ENCODE measurements around the gene NUPR1. TPM values are rescaled to one million over a fixed set of nuclear protein-coding genes. Genes with fewer than 3 reads are reported as not detected.

The NUPR1 gene
- polyA plus RNA-seq, 2 of the 4 experiments (the other 2 are of a cell fraction) = 29.3 to 47.8 TPM

DNA sequence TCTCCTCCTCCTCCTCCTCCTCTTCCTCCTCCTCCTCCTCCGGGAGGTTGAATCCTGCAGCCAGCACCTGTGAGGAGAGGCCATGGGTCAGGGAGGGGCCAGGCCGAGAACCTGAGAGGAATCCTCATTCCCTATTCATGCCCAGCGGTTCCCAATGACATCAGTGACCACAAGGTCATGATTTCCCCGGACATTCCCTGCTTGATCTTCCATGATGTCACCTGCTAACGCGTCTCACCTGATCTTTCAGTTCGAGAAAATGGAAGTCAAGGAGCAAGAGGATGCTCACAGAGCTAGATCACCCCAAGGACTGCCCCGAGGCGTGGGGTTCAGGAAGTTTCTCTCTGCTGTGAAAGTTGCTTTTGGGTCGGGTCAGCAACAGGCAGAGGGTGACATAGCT is 38.9 kb downstream of the NUPR1 start:
- TF ChIP-seq FOXS1 (CRISPR knock-in tag; IDR thresholded peaks at IDR 0.05) (no peak), RARB (CRISPR knock-in tag; IDR thresholded peaks at IDR 0.05) (no peak), JUN (IDR thresholded peaks at IDR 0.05) (no peak), FOSL2 (IDR thresholded peaks at IDR 0.05) (no peak), FOSL2 (CRISPR knock-in tag; IDR thresholded peaks at IDR 0.05) (no peak), EP300 (IDR thresholded peaks at IDR 0.05) (no peak), HDAC2 (IDR thresholded peaks at IDR 0.05) (no peak)
- TF ChIP-seq, protein P1, sequence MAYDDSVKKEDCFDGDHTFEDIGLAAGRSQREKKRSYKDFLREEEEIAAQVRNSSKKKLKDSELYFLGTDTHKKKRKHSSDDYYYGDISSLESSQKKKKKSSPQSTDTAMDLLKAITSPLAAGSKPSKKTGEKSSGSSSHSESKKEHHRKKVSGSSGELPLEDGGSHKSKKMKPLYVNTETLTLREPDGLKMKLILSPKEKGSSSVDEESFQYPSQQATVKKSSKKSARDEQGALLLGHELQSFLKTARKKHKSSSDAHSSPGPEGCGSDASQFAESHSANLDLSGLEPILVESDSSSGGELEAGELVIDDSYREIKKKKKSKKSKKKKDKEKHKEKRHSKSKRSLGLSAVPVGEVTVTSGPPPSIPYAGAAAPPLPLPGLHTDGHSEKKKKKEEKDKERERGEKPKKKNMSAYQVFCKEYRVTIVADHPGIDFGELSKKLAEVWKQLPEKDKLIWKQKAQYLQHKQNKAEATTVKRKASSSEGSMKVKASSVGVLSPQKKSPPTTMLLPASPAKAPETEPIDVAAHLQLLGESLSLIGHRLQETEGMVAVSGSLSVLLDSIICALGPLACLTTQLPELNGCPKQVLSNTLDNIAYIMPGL (CRISPR knock-in tag; IDR thresholded peaks at IDR 0.05; ENCODE audit: borderline replicate concordance) = no peak
- TF ChIP-seq, protein P2, sequence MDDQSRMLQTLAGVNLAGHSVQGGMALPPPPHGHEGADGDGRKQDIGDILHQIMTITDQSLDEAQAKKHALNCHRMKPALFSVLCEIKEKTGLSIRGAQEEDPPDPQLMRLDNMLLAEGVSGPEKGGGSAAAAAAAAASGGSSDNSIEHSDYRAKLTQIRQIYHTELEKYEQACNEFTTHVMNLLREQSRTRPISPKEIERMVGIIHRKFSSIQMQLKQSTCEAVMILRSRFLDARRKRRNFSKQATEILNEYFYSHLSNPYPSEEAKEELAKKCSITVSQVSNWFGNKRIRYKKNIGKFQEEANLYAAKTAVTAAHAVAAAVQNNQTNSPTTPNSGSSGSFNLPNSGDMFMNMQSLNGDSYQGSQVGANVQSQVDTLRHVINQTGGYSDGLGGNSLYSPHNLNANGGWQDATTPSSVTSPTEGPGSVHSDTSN (IDR thresholded peaks at IDR 0.05) = no peak

DNA sequence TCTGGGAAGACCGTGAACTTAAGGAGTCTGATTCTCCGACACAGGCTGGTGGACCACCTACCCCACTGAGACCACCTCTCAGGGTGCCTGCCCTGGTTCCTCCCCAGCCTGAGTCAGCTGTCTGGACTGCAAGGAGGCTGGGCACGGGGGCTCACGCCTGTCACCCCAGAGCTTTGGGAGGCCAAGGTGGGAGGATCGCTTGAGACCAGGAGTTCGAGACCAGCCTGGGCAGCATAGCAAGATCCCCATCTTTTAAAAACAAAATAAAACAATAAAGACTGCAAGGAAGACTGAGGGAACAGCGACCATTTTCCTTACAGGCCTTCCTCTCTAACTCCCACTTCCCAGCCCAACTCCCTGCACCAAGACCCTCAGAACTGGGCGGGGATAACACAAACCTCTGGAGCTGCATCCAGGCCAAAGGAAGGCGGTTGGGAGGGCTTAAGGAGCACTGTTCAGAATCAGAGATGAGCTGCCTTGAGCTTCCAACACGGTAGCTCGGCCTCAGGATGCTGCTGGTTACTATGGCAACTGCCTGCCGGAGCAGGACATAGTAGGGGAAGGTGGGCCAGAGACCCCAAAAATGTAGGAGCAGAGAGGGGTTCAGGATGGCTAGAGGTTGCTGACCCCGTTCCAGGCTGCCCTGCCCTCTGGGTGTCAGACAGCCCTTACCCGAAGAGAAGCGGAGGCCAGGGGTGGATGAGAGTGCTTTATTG is 40.0 kb downstream of the NUPR1 start:
- H3K27ac ChIP-seq = no peak overlapping the region
- ChIA-PET POLR2A (no interaction called here), CTCF (no interaction called here)
- H3K4me3 ChIP-seq = no peak overlapping the region
- TF ChIP-seq RCOR1 (IDR thresholded peaks at IDR 0.05; ENCODE audit: low read depth, low read length) = no peak
- no peak for TF ChIP-seq GATA3 (IDR thresholded peaks at IDR 0.05; ENCODE audit: borderline replicate concordance)
- no peak for TF ChIP-seq PHF8 (IDR thresholded peaks at IDR 0.05; ENCODE audit: borderline replicate concordance, low read depth)
- TF ChIP-seq JUNB (IDR thresholded peaks at IDR 0.05) = no peak
- no peak for TF ChIP-seq HOXB5 (CRISPR knock-in tag; IDR thresholded peaks at IDR 0.05)
- TF ChIP-seq, protein P3, sequence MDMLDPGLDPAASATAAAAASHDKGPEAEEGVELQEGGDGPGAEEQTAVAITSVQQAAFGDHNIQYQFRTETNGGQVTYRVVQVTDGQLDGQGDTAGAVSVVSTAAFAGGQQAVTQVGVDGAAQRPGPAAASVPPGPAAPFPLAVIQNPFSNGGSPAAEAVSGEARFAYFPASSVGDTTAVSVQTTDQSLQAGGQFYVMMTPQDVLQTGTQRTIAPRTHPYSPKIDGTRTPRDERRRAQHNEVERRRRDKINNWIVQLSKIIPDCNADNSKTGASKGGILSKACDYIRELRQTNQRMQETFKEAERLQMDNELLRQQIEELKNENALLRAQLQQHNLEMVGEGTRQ (IDR thresholded peaks at IDR 0.05) = no peak
- TF ChIP-seq MYC (IDR thresholded peaks at IDR 0.05; ENCODE audit: borderline replicate concordance, low read length) = no peak
- TF ChIP-seq EHF (CRISPR knock-in tag; IDR thresholded peaks at IDR 0.05) = no peak
- TF ChIP-seq NFE2L2 (conservative IDR thresholded peaks at IDR 0.05; ENCODE audit: low read length) = no peak
- TF ChIP-seq, protein P4, sequence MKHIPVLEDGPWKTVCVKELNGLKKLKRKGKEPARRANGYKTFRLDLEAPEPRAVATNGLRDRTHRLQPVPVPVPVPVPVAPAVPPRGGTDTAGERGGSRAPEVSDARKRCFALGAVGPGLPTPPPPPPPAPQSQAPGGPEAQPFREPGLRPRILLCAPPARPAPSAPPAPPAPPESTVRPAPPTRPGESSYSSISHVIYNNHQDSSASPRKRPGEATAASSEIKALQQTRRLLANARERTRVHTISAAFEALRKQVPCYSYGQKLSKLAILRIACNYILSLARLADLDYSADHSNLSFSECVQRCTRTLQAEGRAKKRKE (CRISPR knock-in tag; IDR thresholded peaks at IDR 0.05; ENCODE audit: low read depth) = no peak
- TF ChIP-seq TFCP2L1 (CRISPR knock-in tag; IDR thresholded peaks at IDR 0.05) = no peak
- no peak for TF ChIP-seq RARB (CRISPR knock-in tag; IDR thresholded peaks at IDR 0.05)
- TF ChIP-seq ZFP36 (IDR thresholded peaks at IDR 0.05; ENCODE audit: borderline replicate concordance, partially characterized antibody) = no peak
- no peak for TF ChIP-seq JUN (IDR thresholded peaks at IDR 0.05)
- TF ChIP-seq, protein P5, sequence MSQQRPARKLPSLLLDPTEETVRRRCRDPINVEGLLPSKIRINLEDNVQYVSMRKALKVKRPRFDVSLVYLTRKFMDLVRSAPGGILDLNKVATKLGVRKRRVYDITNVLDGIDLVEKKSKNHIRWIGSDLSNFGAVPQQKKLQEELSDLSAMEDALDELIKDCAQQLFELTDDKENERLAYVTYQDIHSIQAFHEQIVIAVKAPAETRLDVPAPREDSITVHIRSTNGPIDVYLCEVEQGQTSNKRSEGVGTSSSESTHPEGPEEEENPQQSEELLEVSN (IDR thresholded peaks at IDR 0.05; ENCODE audit: borderline replicate concordance, low read depth) = no peak
- TF ChIP-seq HOXA7 (CRISPR knock-in tag; IDR thresholded peaks at IDR 0.05) = no peak
- no peak for TF ChIP-seq POLR2AphosphoS2 (conservative IDR thresholded peaks at IDR 0.05; ENCODE audit: low read length)
- TF ChIP-seq MAFK (IDR thresholded peaks at IDR 0.05; ENCODE audit: partially characterized antibody) = no peak
- TF ChIP-seq EP300 (IDR thresholded peaks at IDR 0.05) = no peak
- no peak for TF ChIP-seq ESRRA (IDR thresholded peaks at IDR 0.05; ENCODE audit: borderline replicate concordance, low read length)
- H3K9me3 ChIP-seq = no peaks in the 10 kb centered on the region
- 61% methylated on average over 15 of the region's 15 CpGs for WGBS (ENCODE audit: missing lambda C conversion rate)
- no peak overlapping the region for H3K4me2 ChIP-seq
- H3K4me1 ChIP-seq = no peaks in the 10 kb centered on the region
- DNase-seq (ENCODE audit: low read depth in 1 of 2, low spot score in 1 of 2) (no peak), FAIRE-seq (no peak), ATAC-seq (no peak)

More for the DNA sequence above, 38.9 kb downstream of the NUPR1 start:
- WGBS (ENCODE audit: missing lambda C conversion rate) = 67% methylated on average over 10 of the region's 10 CpGs
- H3K4me1 ChIP-seq = no peaks in the 10 kb centered on the region
- POLR2A ChIA-PET = no interaction called here
- H3K4me3 ChIP-seq = no peak overlapping the region
- DNase-seq (ENCODE audit: low read depth in 1 of 2, low spot score in 1 of 2) (no peak), FAIRE-seq (no peak), ATAC-seq (no peak)
- CTCF ChIA-PET = interaction anchor here (1.0 kb wide), 1 partner anchor 9 kb away, joined by 3 read pairs; the partner anchor contains the start of gene CLN3
- no peaks in the 10 kb centered on the region for H3K9me3 ChIP-seq
- H3K4me2 ChIP-seq = no peak overlapping the region
- H3K27ac ChIP-seq = no peak overlapping the region

Measured in A549 (cell line).